Testis (tissue), 3 donors: ENCODE measurements around the gene CLCN7. TPM values are rescaled to one million over a fixed set of nuclear protein-coding genes. Genes with fewer than 3 reads are reported as not detected.

Experiments used
- DNase-seq: peaks from one replicate; pipeline ENCODE4 v3.0.0-alpha.2; 2019
- H3K27ac ChIP-seq, 2 donors: fragments of 200-600 bp; sonication (generic); one replicate each; pipeline ENCODE4 v1.5.1; 2019
- H3K27me3 ChIP-seq: fragments of 200-600 bp; sonication (generic); one replicate; pipeline ENCODE4 v1.5.1; 2019
- H3K36me3 ChIP-seq: fragments of 200-600 bp; sonication (generic); one replicate; pipeline ENCODE4 v1.5.1; 2017; ENCODE audit warnings: low read depth; ENCODE audit errors: missing control alignments
- H3K4me1 ChIP-seq: fragments of 200-600 bp; sonication (generic); one replicate; pipeline ENCODE4 v1.5.1; 2019
- H3K4me3 ChIP-seq, 2 donors: fragments of 200-600 bp; sonication (generic); one replicate each; pipeline ENCODE4 v1.5.1; 2017 to 2019
- H3K9me3 ChIP-seq: fragments of 200-600 bp; sonication (generic); one replicate; pipeline ENCODE4 v1.5.1; 2017
- CTCF ChIP-seq, 3 experiments: fragments of 450-650 bp in 2 of 3; fragments of 200-600 bp in 1 of 3; sonication (generic) in 1 of 3; IDR thresholded peaks; one replicate each; pipeline ENCODE4 v1.5.1; 2016 to 2019; ENCODE audit warnings: antibody characterized with exemption in 3 of 3, mild to moderate bottlenecking in 2 of 3, moderate library complexity in 1 of 3
- POLR2A ChIP-seq: fragments of 450-650 bp; IDR thresholded peaks from one replicate; pipeline ENCODE4 v1.6.1; 2017; ENCODE audit warnings: antibody characterized with exemption, mild to moderate bottlenecking, moderate library complexity
- WGBS, 2 donors: methylation state at CpG; one replicate each; pipeline ENCODE4 v1.1.5; 2018; 5-methylcytosine and 5-hydroxymethylcytosine counted together
- intact Hi-C: fragments of 100-400 bp; cut with DNase I; formaldehyde crosslinking; loops from one replicate; pipeline ENCODE4 v1.15.1; 2023; ENCODE audit warnings: low total_unique reads
- polyA plus RNA-seq: library from polyadenylated mRNA; stranded (reverse); fragments of 350-450 nt; fragmentation: Illumina TruSeq; extraction: RNeasy Lipid Tissue Mini Kit (QIAGEN cat#74804); gene quantifications from one replicate; pipeline ENCODE4 v1.2.3, GENCODE V29; 2014; ENCODE audit warnings: low read depth, low replicate concordance; ENCODE audit not compliant: insufficient read depth
- total RNA-seq, 2 donors: library from RNA; depleted of rRNA; stranded (reverse); fragments of >200 nt; gene quantifications; one replicate each; pipeline ENCODE4 v1.2.3, GENCODE V29; 2016

CLCN7 gene
- total and polyA plus RNA-seq, 3 donors from 2014 or later, result 79.6 to 160 (median 152) TPM

- intact Hi-C loops, result no loop called here
- Histone ChIP-seq H3K27me3 (no peaks in the 10 kb centered on the region), H3K27ac (no peak overlapping the region), H3K36me3 (no peaks in the 10 kb centered on the region), H3K4me3 (no peak overlapping the region), H3K9me3 (no peaks in the 10 kb centered on the region), H3K4me1 (no peaks in the 10 kb centered on the region)
- WGBS, 2 donors, result 88% methylated on average over 30 of the region's 30 CpGs; no CpG with 5 or more reads in 1 of the 2 donors
- TF ChIP-seq CTCF (IDR thresholded peaks at IDR 0.05), result no peak
- no peak for TF ChIP-seq POLR2A
- DNase-seq, result no peak
Observed at GRCh38 chr16:1460602-1461138, 14.2 kb downstream of the CLCN7 start.

GRCh38 chr16:1459967-1460366 is 14.9 kb downstream of the CLCN7 start:
- Histone ChIP-seq H3K36me3 (no peaks in the 10 kb centered on the region), H3K27ac (no peak overlapping the region), H3K27me3 (no peaks in the 10 kb centered on the region), H3K4me3 (no peak overlapping the region), H3K9me3 (no peaks in the 10 kb centered on the region), H3K4me1 (no peaks in the 10 kb centered on the region)
- DNase-seq, result no peak
- intact Hi-C loops, result no loop called here
- 81 to 83% methylated on average over 7 to 10 of the region's 10 CpGs for WGBS, 2 donors
- TF ChIP-seq POLR2A (no peak), CTCF (IDR thresholded peaks at IDR 0.05) (no peak)

GRCh38 chr16:1458977-1459341 is 15.9 kb downstream of the CLCN7 start:
- Histone ChIP-seq H3K36me3 (no peaks in the 10 kb centered on the region), H3K4me3 (no peak overlapping the region), H3K27ac (no peak overlapping the region), H3K27me3 (no peaks in the 10 kb centered on the region), H3K4me1 (no peaks in the 10 kb centered on the region), H3K9me3 (no peaks in the 10 kb centered on the region)
- no peak for TF ChIP-seq POLR2A
- TF ChIP-seq CTCF (IDR thresholded peaks at IDR 0.05), result no peak
- no peak for DNase-seq
- intact Hi-C loops, result no loop called here
- WGBS, 2 donors, result 81 to 91% methylated on average over 14 of the region's 14 CpGs

- WGBS, 2 donors, result 94% methylated on average over 17 to 20 of the region's 26 CpGs
- no peak for TF ChIP-seq CTCF (IDR thresholded peaks at IDR 0.05)
- TF ChIP-seq POLR2A, result no peak
- Histone ChIP-seq H3K4me1 (no peaks in the 10 kb centered on the region), H3K27ac (no peak overlapping the region), H3K4me3 (no peak overlapping the region), H3K36me3 (no peaks in the 10 kb centered on the region), H3K9me3 (no peaks in the 10 kb centered on the region), H3K27me3 (no peaks in the 10 kb centered on the region)
- DNase-seq, result no peak
- intact Hi-C loops, result no loop called here
Observed at GRCh38 chr16:1458336-1458976, 16.4 kb downstream of the CLCN7 start.
